Measurements from ENCODE around the gene FAM200C.

- TF ChIP-seq CTCF (IDR thresholded peaks at IDR 0.05) (no peak), POLR2A (IDR thresholded peaks at IDR 0.05) (no peak), POLR2AphosphoS5 (IDR thresholded peaks at IDR 0.05) (no peak)
These were observed 36.0 kb downstream of the FAM200C start for GRCh38 chr5:160363660-160364395.

Measured in gastroesophageal sphincter (tissue), 3 donors.